ENCODE results near the gene CDC42EP4. TPM values are rescaled to one million over a fixed set of nuclear protein-coding genes. Genes with fewer than 3 reads are reported as not detected.

Gene CDC42EP4
- total and polyA plus RNA-seq, 2 experiments from 2014 or later, result 4.4 to 19.9 TPM

- TF ChIP-seq ZNF462 (CRISPR knock-in tag; IDR thresholded peaks at IDR 0.05) (no peak; the same call in 1 of the 2 replicates), POLR2AphosphoS5 (IDR thresholded peaks at IDR 0.05; ENCODE audit: low read depth) (no peak), ZNF114 (CRISPR knock-in tag; IDR thresholded peaks at IDR 0.05) (no peak), REST (IDR thresholded peaks at IDR 0.05; ENCODE audit: unreplicated experiment) (no peak), STAT1 (IDR thresholded peaks at IDR 0.05; ENCODE audit: unreplicated experiment) (no peak), EZH2 (IDR thresholded peaks at IDR 0.05; ENCODE audit: low read depth, unreplicated experiment) (no peak), JUNB (IDR thresholded peaks at IDR 0.05; ENCODE audit: unreplicated experiment) (no peak)
These were observed 6.6 kb downstream of the CDC42EP4 start (continued) for GRCh38 chr17:73304971-73305812.
